B cell (primary cell): ENCODE results near the gene CRY2.

Source experiments
- CTCF ChIP-seq: fragments of 200-600 bp; IDR thresholded peaks from one replicate; pipeline ENCODE4 v1.8.0; 2022; ENCODE audit warnings: antibody characterized with exemption, mild to moderate bottlenecking
- EZH2 ChIP-seq: IDR thresholded peaks from 2 replicates; pipeline ENCODE4 v1.6.1; 2012; ENCODE audit warnings: borderline replicate concordance, low read depth, mild to moderate bottlenecking, moderate library complexity, low read length; ENCODE audit not compliant: insufficient read depth, poor library complexity, severe bottlenecking

GRCh38 chr11:45876401-45876800 lies 29.1 kb downstream of the CRY2 start:
- TF ChIP-seq CTCF (no peak), EZH2 (no peak)
